Endothelial cell of hepatic sinusoid (primary cell): Measurements from ENCODE around the gene CHMP5.

Experiments
- in situ Hi-C: cut with HindIII; loops from 2 replicates; pipeline ENCODE4 v1.10.0; 2017; ENCODE audit warnings: low sequenced_read_pairs

The CHMP5 gene

GRCh38 chr9:33272061-33272460 lies 7.2 kb downstream of the CHMP5 start:
- in situ Hi-C loops = no loop called here

- in situ Hi-C loops = no loop called here
Measured at GRCh38 chr9:33273266-33273971, 8.6 kb downstream of the CHMP5 start.

- in situ Hi-C loops = no loop called here
Measured at GRCh38 chr9:33273972-33274328, 9.1 kb downstream of the CHMP5 start.

GRCh38 chr9:33277484-33277883 lies 12.6 kb downstream of the CHMP5 start:
- in situ Hi-C loops = no loop called here

GRCh38 chr9:33285502-33285901 lies 20.7 kb downstream of the CHMP5 start:
- in situ Hi-C loops = no loop called here

GRCh38 chr9:33287087-33287490 lies 22.2 kb downstream of the CHMP5 start:
- in situ Hi-C loops = no loop called here

GRCh38 chr9:33288235-33288634 lies 23.4 kb downstream of the CHMP5 start:
- in situ Hi-C loops = no loop called here

- in situ Hi-C loops = no loop called here
Measured at GRCh38 chr9:33288828-33289483, 24.1 kb downstream of the CHMP5 start.

- in situ Hi-C loops = no loop called here
Measured at GRCh38 chr9:33289496-33289895, 24.6 kb downstream of the CHMP5 start.

- in situ Hi-C loops = no loop called here
Measured at GRCh38 chr9:33289936-33290246, 25.0 kb downstream of the CHMP5 start.

- in situ Hi-C loops = no loop called here
Measured at GRCh38 chr9:33290247-33291030, 25.6 kb downstream of the CHMP5 start, which contains the start of gene NFX1. NFX1 (plus strand) TSS chr9:33290516; CDS start chr9:33290573, 57 bp downstream.

GRCh38 chr9:33291031-33291397 lies 26.2 kb downstream of the CHMP5 start:
- in situ Hi-C loops = no loop called here

- in situ Hi-C loops = no loop called here
Measured at GRCh38 chr9:33291901-33292300, 27.1 kb downstream of the CHMP5 start.

- in situ Hi-C loops = no loop called here
Measured at GRCh38 chr9:33293782-33294181, 28.9 kb downstream of the CHMP5 start.

- in situ Hi-C loops = no loop called here
Measured at GRCh38 chr9:33294670-33295432, 30.0 kb downstream of the CHMP5 start.

GRCh38 chr9:33295571-33295970 lies 30.7 kb downstream of the CHMP5 start:
- in situ Hi-C loops = no loop called here

GRCh38 chr9:33297432-33297831 lies 32.6 kb downstream of the CHMP5 start:
- in situ Hi-C loops = no loop called here

GRCh38 chr9:33300546-33300945 lies 35.7 kb downstream of the CHMP5 start:
- in situ Hi-C loops = no loop called here

GRCh38 chr9:33304362-33304761 lies 39.5 kb downstream of the CHMP5 start:
- in situ Hi-C loops = no loop called here

GRCh38 chr9:33306037-33306436 lies 41.2 kb downstream of the CHMP5 start:
- in situ Hi-C loops = no loop called here

- in situ Hi-C loops = no loop called here
Measured at GRCh38 chr9:33307067-33307466, 42.2 kb downstream of the CHMP5 start.
